ENCODE results near the gene PRH1. TPM values are rescaled to one million over a fixed set of nuclear protein-coding genes. Genes with fewer than 3 reads are reported as not detected.

Gene PRH1
- 10 to 100 TPM in 1 of 2 donors, 1 to 10 TPM in 1; 5.3 to 64.4 TPM for total RNA-seq

- DNase-seq (ENCODE audit: low spot score), result no peak
- no peak within 1 kb of the TSS for H3K27ac ChIP-seq
- intact Hi-C loops (cut with DNase I), result no loop called here
- no peaks in the 10 kb centered on the region for H3K4me1 ChIP-seq (replicated peaks)
- no peak within 1 kb of the TSS for H3K4me3 ChIP-seq
- no peak for TF ChIP-seq POLR2A (IDR thresholded peaks at IDR 0.05)
- no peak for TF ChIP-seq CTCF (IDR thresholded peaks at IDR 0.05)
- TF ChIP-seq POLR2AphosphoS5 (IDR thresholded peaks at IDR 0.05), result no peak
- WGBS, result 89% methylated on average over 6 of the region's 6 CpGs
- no peaks in the 10 kb centered on the region for H3K36me3 ChIP-seq
- no peaks in the 10 kb centered on the region for H3K27me3 ChIP-seq (replicated peaks; ENCODE audit: insufficient read depth)
- no peaks in the 10 kb centered on the region for H3K9me3 ChIP-seq
These were observed at the start of gene PRH1 for GRCh38 chr12:10884086-10884725. PRH1 (minus strand) TSS chr12:10884255; CDS start chr12:10884217, 38 bp downstream.

- Histone ChIP-seq H3K4me1 (replicated peaks) (no peaks in the 10 kb centered on the region), H3K27me3 (replicated peaks; ENCODE audit: insufficient read depth) (no peaks in the 10 kb centered on the region), H3K36me3 (no peaks in the 10 kb centered on the region), H3K4me3 (no peak within 1 kb of the TSS), H3K9me3 (no peaks in the 10 kb centered on the region), H3K27ac (no peak within 1 kb of the TSS)
- no peak for DNase-seq (ENCODE audit: low spot score)
- intact Hi-C loops (cut with DNase I), result no loop called here
- TF ChIP-seq POLR2AphosphoS5 (IDR thresholded peaks at IDR 0.05), result no peak
- no peak for TF ChIP-seq POLR2A (IDR thresholded peaks at IDR 0.05)
- TF ChIP-seq CTCF (IDR thresholded peaks at IDR 0.05), result no peak
- WGBS, result 96% methylated on average over 5 of the region's 5 CpGs
These were observed 44.8 kb upstream of the PRH1 start, which contains the start of gene PRH2 for GRCh38 chr12:10928746-10929286. PRH2 (plus strand) TSS chr12:10929236; CDS start chr12:10929274, 38 bp downstream.

DNA sequence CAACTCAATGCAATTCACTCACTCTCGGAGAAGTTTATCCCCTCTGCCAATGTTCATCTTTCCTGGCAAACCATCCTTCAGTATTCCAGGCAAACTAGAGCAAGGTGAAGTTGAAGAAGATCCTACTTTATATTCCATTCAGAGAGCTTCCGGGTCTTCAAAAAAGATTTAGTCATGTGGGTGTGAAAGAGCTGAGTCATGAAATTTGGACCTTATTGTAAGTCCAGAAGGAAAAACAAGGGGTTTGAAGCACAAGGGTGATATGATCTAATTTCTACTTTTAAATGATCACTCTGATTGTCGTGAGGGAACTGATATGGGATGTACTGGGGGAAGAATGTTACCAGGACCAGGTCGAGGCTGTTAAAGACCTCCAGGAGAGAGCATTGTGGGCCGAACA, 42.2 kb upstream of the PRH1 start:
- no peak overlapping the region for H3K27ac ChIP-seq
- H3K4me1 ChIP-seq (replicated peaks), result no peaks in the 10 kb centered on the region
- no peaks in the 10 kb centered on the region for H3K9me3 ChIP-seq
- DNase-seq (ENCODE audit: low spot score), result no peak
- 87% methylated on average over 5 of the region's 5 CpGs for WGBS
- H3K27me3 ChIP-seq (replicated peaks; ENCODE audit: insufficient read depth), result no peaks in the 10 kb centered on the region
- H3K36me3 ChIP-seq, result no peaks in the 10 kb centered on the region
- intact Hi-C loops (cut with DNase I), result no loop called here
- TF ChIP-seq CTCF (IDR thresholded peaks at IDR 0.05) (no peak), POLR2AphosphoS5 (IDR thresholded peaks at IDR 0.05) (no peak), POLR2A (IDR thresholded peaks at IDR 0.05) (no peak)
- no peak overlapping the region for H3K4me3 ChIP-seq

DNA sequence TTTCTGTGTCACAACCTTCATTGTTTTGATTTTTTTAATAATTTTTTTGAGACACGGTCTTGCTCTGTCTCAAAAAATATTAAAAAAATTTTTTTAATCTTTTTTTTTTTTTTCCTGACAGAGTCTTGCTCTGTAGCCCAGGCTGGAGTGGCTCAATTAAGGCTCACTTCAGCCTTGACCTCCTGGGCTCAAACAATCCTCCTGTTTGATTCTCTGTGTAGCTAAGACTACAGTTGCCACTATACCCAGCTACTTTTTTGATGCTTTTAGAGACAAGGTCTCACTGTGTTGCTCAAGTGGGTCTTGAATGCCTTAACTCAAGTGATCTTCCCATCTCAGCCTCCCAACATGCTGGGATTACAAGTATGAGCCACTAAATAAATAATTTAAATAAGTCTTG, 35.8 kb upstream of the PRH1 start:
- no peak for DNase-seq (ENCODE audit: low spot score)
- TF ChIP-seq CTCF (IDR thresholded peaks at IDR 0.05) (no peak), POLR2AphosphoS5 (IDR thresholded peaks at IDR 0.05) (no peak), POLR2A (IDR thresholded peaks at IDR 0.05) (no peak)
- intact Hi-C loops (cut with DNase I), result no loop called here
- no peaks in the 10 kb centered on the region for H3K4me1 ChIP-seq (replicated peaks)
- no peaks in the 10 kb centered on the region for H3K9me3 ChIP-seq
- WGBS, result 87% methylated on average over 1 of the region's 1 CpG
- no peak overlapping the region for H3K4me3 ChIP-seq
- no peaks in the 10 kb centered on the region for H3K36me3 ChIP-seq
- H3K27me3 ChIP-seq (replicated peaks; ENCODE audit: insufficient read depth), result no peaks in the 10 kb centered on the region
- no peak overlapping the region for H3K27ac ChIP-seq

DNA sequence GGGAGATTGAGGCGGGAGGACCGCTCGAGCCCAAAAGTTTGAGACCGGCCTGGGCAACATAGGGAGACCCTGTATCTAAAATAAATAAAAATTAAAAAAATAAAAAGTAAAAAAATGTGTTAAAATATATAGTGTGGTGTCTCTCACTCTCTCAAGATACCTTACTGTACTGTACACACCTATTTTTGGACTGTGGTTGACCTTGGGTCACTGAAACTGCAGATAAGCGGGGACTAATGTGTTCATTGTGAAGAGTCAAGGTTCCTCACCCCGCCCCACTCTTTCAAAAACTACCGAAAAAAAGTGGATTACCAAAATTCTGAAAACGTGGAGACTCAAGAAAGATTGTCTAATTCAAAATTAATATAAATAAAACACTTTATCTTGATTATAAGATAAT, 26.3 kb upstream of the PRH1 start:
- intact Hi-C loops (cut with DNase I), result no loop called here
- no peaks in the 10 kb centered on the region for H3K27me3 ChIP-seq (replicated peaks; ENCODE audit: insufficient read depth)
- no peaks in the 10 kb centered on the region for H3K9me3 ChIP-seq
- H3K4me3 ChIP-seq, result no peak overlapping the region
- TF ChIP-seq POLR2AphosphoS5 (IDR thresholded peaks at IDR 0.05), result no peak
- TF ChIP-seq CTCF (IDR thresholded peaks at IDR 0.05), result no peak
- TF ChIP-seq POLR2A (IDR thresholded peaks at IDR 0.05), result no peak
- DNase-seq (ENCODE audit: low spot score), result no peak
- no peaks in the 10 kb centered on the region for H3K36me3 ChIP-seq
- no peaks in the 10 kb centered on the region for H3K4me1 ChIP-seq (replicated peaks)
- WGBS, result 88% methylated on average over 8 of the region's 8 CpGs
- no peak overlapping the region for H3K27ac ChIP-seq

All from prostate gland (tissue), 2 donors.